ENCODE data around the gene NRIP3.
"Not testable (repeated sequence)": the region's sequence is repeated elsewhere in the genome, so short reads cannot be mapped to it uniquely, and the experiment has no call there.

NRIP3 gene

GRCh38 chr11:8937659-8938058 is 66.1 kb downstream of the NRIP3 start:
- CTCF ChIA-PET: interaction anchor here (0.6 to 0.7 kb wide), 2 partner anchors 29 to 371 kb away, joined by 3 read pairs; no protein-coding TSS in a partner anchor
- H3K27ac ChIP-seq: no peak overlapping the region
- no peak for DNase-seq (ENCODE audit: low spot score)
- POLR2A ChIA-PET (ENCODE audit: low non-redundant PET): no interaction called here
- TF ChIP-seq, protein P1, sequence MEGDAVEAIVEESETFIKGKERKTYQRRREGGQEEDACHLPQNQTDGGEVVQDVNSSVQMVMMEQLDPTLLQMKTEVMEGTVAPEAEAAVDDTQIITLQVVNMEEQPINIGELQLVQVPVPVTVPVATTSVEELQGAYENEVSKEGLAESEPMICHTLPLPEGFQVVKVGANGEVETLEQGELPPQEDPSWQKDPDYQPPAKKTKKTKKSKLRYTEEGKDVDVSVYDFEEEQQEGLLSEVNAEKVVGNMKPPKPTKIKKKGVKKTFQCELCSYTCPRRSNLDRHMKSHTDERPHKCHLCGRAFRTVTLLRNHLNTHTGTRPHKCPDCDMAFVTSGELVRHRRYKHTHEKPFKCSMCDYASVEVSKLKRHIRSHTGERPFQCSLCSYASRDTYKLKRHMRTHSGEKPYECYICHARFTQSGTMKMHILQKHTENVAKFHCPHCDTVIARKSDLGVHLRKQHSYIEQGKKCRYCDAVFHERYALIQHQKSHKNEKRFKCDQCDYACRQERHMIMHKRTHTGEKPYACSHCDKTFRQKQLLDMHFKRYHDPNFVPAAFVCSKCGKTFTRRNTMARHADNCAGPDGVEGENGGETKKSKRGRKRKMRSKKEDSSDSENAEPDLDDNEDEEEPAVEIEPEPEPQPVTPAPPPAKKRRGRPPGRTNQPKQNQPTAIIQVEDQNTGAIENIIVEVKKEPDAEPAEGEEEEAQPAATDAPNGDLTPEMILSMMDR (conservative IDR thresholded peaks at IDR 0.05; ENCODE audit: low read depth): no peak

- DNase-seq (ENCODE audit: low spot score): no peak
- no peak overlapping the region for H3K27ac ChIP-seq
- ChIA-PET CTCF (interaction anchor here (0.6 to 0.7 kb wide), 2 partner anchors 28 to 370 kb away, joined by 3 read pairs; no protein-coding TSS in a partner anchor), POLR2A (ENCODE audit: low non-redundant PET) (no interaction called here)
- TF ChIP-seq, protein P1 (conservative IDR thresholded peaks at IDR 0.05; ENCODE audit: low read depth): no peak
Observed at GRCh38 chr11:8937159-8937558, 66.6 kb downstream of the NRIP3 start.

- CTCF ChIA-PET; H3K27ac ChIP-seq; DNase-seq (ENCODE audit: low spot score): not testable (repeated sequence)
- POLR2A ChIA-PET (ENCODE audit: low non-redundant PET): interaction anchor here (0.5 kb wide), 1 partner anchor 23 kb away, joined by 4 read pairs; no protein-coding TSS in a partner anchor
Observed at GRCh38 chr11:8935789-8936188, 68.0 kb downstream of the NRIP3 start.

GRCh38 chr11:8934742-8935488 is 68.9 kb downstream of the NRIP3 start:
- TF ChIP-seq, protein P1 (conservative IDR thresholded peaks at IDR 0.05; ENCODE audit: low read depth): no peak
- POLR2A ChIA-PET (ENCODE audit: low non-redundant PET): no interaction called here
- DNase-seq (ENCODE audit: low spot score): peak; percentile 67
- CTCF ChIA-PET: interaction anchor here (0.6 kb wide), 2 partner anchors 234 to 312 kb away, joined by 3 read pairs; no protein-coding TSS in a partner anchor
- H3K27ac ChIP-seq: no peak overlapping the region; the same call in 1 of the 2 replicates

DNA sequence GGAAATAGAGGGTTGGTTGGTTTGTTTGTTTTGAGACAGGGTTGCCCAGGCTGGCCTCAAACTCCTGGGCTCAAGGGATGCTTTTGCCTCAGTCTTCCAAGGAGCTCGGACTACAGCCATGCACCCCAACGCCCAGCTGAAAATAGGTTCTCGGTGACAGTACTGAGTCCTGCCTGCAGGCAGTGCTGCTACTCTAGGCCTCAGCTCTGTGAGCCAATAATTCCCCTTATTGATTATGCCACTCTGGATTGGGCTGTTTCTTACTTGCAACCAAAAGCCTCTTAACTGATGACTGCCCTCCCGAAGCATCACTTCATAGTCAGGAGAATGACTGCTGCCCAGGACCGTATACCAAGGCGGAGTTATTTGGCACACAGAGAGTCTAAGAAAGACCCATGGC is 69.9 kb downstream of the NRIP3 start:
- CTCF ChIA-PET: no interaction called here
- DNase-seq (ENCODE audit: low spot score): no peak
- TF ChIP-seq, protein P1 (conservative IDR thresholded peaks at IDR 0.05; ENCODE audit: low read depth): no peak
- POLR2A ChIA-PET (ENCODE audit: low non-redundant PET): no interaction called here
- H3K27ac ChIP-seq: peak overlapping the region; percentile 47

- TF ChIP-seq, protein P1 (conservative IDR thresholded peaks at IDR 0.05; ENCODE audit: low read depth): no peak
- ChIA-PET POLR2A (ENCODE audit: low non-redundant PET) (no interaction called here), CTCF (interaction anchor here (0.9 kb wide), 1 partner anchor 18 kb away, joined by 5 read pairs; no protein-coding TSS in a partner anchor)
- peak within 1 kb of the TSS; percentile 47 for H3K27ac ChIP-seq
- no peak for DNase-seq (ENCODE audit: low spot score)
Observed at GRCh38 chr11:8932564-8933180, 71.1 kb downstream of the NRIP3 start, which contains the start of gene C11orf16. Gene C11orf16, minus strand, starts transcription at chr11:8932947. Its CDS starts 639 bp downstream, at chr11:8932308.

Data from RWPE1 (cell line).